Activated T-cell treated with anti-CD3 and anti-CD28 coated beads, Interleukin-2, amount 50 U/mL, for 1 hour (primary cell): ENCODE data around the gene COL19A1.

Source experiments
- DNase-seq: peaks from one replicate; pipeline ENCODE4 v3.0.0-alpha.2; 2020

COL19A1 gene

GRCh38 chr6:70180183-70180900 lies 314.0 kb downstream of the COL19A1 start:
- DNase-seq: no peak

GRCh38 chr6:70180901-70181599 lies 314.7 kb downstream of the COL19A1 start:
- DNase-seq: no peak

- DNase-seq: no peak
These were observed 317.2 kb downstream of the COL19A1 start for GRCh38 chr6:70183538-70183937.

- DNase-seq: no peak
These were observed 318.4 kb downstream of the COL19A1 start for GRCh38 chr6:70184723-70185122.

- no peak for DNase-seq
These were observed 320.1 kb downstream of the COL19A1 start for GRCh38 chr6:70186461-70186860.

GRCh38 chr6:70188202-70188601 lies 321.8 kb downstream of the COL19A1 start:
- no peak for DNase-seq

- DNase-seq: no peak
These were observed 328.1 kb downstream of the COL19A1 start for GRCh38 chr6:70194421-70194820.

GRCh38 chr6:70196531-70196930 lies 330.2 kb downstream of the COL19A1 start:
- no peak for DNase-seq

- no peak for DNase-seq
These were observed 332.4 kb downstream of the COL19A1 start for GRCh38 chr6:70198785-70199184.

- no peak for DNase-seq
These were observed 342.0 kb downstream of the COL19A1 start for GRCh38 chr6:70208235-70208790.

- no peak for DNase-seq
These were observed 344.1 kb downstream of the COL19A1 start for GRCh38 chr6:70210462-70210861.

- no peak for DNase-seq
These were observed 349.2 kb downstream of the COL19A1 start for GRCh38 chr6:70215460-70216108.

GRCh38 chr6:70216767-70217166 lies 350.4 kb downstream of the COL19A1 start:
- no peak for DNase-seq

- no peak for DNase-seq
These were observed 353.7 kb downstream of the COL19A1 start for GRCh38 chr6:70219943-70220613.

GRCh38 chr6:70221025-70221714 lies 354.8 kb downstream of the COL19A1 start:
- DNase-seq: no peak

GRCh38 chr6:70221715-70222438 lies 355.5 kb downstream of the COL19A1 start:
- DNase-seq: no peak

GRCh38 chr6:70222439-70222749 lies 356.0 kb downstream of the COL19A1 start:
- DNase-seq: no peak

- DNase-seq: no peak
These were observed 358.7 kb downstream of the COL19A1 start for GRCh38 chr6:70225055-70225454.

- DNase-seq: no peak
These were observed 365.0 kb downstream of the COL19A1 start for GRCh38 chr6:70231311-70231710.

- DNase-seq: no peak
These were observed 368.3 kb downstream of the COL19A1 start for GRCh38 chr6:70234561-70235236.

GRCh38 chr6:70236343-70236742 lies 370.0 kb downstream of the COL19A1 start:
- DNase-seq: no peak
